Upper lobe of right lung (tissue), 1 donor: ENCODE results near the gene GPR152. TPM values are rescaled to one million over a fixed set of nuclear protein-coding genes. Genes with fewer than 3 reads are reported as not detected.

Experiments
- ATAC-seq: fragments of 200-7000 bp; cut with Tn5 transposase; one replicate; pipeline ENCODE4 v1.9.1; 2020; ENCODE audit warnings: mild to moderate bottlenecking, moderate library complexity
- DNase-seq: peaks from one replicate; pipeline ENCODE4 v3.0.0-alpha.2; 2020
- H3K27ac ChIP-seq: fragments of 200-600 bp; one replicate; pipeline ENCODE4 v1.8.0; 2022
- H3K27me3 ChIP-seq: fragments of 200-600 bp; one replicate; pipeline ENCODE4 v1.8.0; 2022; ENCODE audit warnings: mild to moderate bottlenecking
- H3K36me3 ChIP-seq: fragments of 200-600 bp; one replicate; pipeline ENCODE4 v1.8.0; 2022
- H3K4me1 ChIP-seq: fragments of 200-600 bp; one replicate; pipeline ENCODE4 v1.8.0; 2022
- H3K4me3 ChIP-seq: fragments of 200-600 bp; one replicate; pipeline ENCODE4 v1.8.0; 2022; ENCODE audit warnings: mild to moderate bottlenecking
- H3K9me3 ChIP-seq: fragments of 200-600 bp; one replicate; pipeline ENCODE4 v1.8.0; 2022
- intact Hi-C: fragments of 100-400 bp; cut with DNase I; formaldehyde crosslinking; loops from one replicate; pipeline ENCODE4 v1.11.0; 2022
- total RNA-seq: library from RNA; stranded (reverse); fragmentation: NEBNext Ultra II Directional; extraction: Animal tissue kit (Norgen Biotek cat#: 25700); gene quantifications from one replicate; pipeline ENCODE4 v1.2.1, GENCODE V29; 2021
- TF ChIP-seq, protein P1 (sequence below): fragments of 200-600 bp; IDR thresholded peaks from one replicate; pipeline ENCODE4 v1.8.0; 2022; ENCODE audit warnings: antibody characterized with exemption
- donor health status: DM: no; HTN: yes; CAD: no; lungs with severe emphysema.

GPR152 gene
- total RNA-seq, 1 donor from 2014 or later, result not detected

DNA sequence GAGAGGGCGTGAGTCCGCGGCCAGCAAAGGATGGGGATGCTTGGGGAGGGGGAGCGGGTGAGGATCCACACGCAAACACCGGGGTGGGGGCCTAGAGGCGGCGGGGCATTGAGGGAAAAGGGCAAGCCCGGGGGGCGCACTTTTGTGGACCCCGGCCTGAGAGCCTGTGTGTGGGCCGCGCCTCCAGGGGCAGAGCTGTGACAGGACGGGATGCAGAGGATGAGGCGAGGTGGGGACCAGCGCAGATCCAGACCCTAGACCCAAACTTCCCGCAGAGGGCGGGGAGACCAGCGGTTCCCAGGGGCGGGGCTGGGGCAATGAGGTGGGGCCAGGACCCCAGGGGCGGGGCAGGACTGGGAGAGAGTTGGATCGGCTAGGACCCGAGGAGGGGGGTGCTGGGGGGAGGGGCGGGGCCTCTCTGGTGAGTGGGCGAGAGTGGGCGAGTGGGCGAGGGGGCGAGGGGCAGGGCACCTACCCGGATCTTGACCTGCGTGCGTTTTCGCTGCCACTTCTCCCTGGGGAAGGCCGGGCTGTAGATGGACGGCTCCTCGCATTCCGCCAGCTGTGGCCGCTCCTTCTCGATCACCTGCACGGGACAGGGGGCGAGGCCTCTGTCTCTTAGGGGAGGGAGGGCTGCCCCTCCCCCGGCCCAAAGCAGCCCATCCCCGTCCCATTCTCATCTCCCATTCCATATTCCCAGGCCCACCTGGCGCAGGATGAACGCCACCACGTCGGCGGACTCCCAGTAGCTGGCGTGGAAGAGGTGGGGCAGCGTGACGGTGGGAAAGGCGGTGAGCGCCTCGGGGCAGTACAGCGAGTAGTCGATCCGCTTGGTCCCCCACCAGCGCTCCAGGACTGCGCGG is 42.1 kb upstream of the GPR152 start:
- Histone ChIP-seq H3K36me3 (peaks cover 56% of the 10 kb centered on the region), H3K4me1 (no peaks in the 10 kb centered on the region), H3K27me3 (no peaks in the 10 kb centered on the region), H3K9me3 (no peaks in the 10 kb centered on the region), H3K4me3 (no peak overlapping the region), H3K27ac (no peak overlapping the region)
- TF ChIP-seq, protein P1, sequence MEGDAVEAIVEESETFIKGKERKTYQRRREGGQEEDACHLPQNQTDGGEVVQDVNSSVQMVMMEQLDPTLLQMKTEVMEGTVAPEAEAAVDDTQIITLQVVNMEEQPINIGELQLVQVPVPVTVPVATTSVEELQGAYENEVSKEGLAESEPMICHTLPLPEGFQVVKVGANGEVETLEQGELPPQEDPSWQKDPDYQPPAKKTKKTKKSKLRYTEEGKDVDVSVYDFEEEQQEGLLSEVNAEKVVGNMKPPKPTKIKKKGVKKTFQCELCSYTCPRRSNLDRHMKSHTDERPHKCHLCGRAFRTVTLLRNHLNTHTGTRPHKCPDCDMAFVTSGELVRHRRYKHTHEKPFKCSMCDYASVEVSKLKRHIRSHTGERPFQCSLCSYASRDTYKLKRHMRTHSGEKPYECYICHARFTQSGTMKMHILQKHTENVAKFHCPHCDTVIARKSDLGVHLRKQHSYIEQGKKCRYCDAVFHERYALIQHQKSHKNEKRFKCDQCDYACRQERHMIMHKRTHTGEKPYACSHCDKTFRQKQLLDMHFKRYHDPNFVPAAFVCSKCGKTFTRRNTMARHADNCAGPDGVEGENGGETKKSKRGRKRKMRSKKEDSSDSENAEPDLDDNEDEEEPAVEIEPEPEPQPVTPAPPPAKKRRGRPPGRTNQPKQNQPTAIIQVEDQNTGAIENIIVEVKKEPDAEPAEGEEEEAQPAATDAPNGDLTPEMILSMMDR, result no peak
- ATAC-seq (no peak), DNase-seq (no peak)
- intact Hi-C loops, result no loop called here

DNA sequence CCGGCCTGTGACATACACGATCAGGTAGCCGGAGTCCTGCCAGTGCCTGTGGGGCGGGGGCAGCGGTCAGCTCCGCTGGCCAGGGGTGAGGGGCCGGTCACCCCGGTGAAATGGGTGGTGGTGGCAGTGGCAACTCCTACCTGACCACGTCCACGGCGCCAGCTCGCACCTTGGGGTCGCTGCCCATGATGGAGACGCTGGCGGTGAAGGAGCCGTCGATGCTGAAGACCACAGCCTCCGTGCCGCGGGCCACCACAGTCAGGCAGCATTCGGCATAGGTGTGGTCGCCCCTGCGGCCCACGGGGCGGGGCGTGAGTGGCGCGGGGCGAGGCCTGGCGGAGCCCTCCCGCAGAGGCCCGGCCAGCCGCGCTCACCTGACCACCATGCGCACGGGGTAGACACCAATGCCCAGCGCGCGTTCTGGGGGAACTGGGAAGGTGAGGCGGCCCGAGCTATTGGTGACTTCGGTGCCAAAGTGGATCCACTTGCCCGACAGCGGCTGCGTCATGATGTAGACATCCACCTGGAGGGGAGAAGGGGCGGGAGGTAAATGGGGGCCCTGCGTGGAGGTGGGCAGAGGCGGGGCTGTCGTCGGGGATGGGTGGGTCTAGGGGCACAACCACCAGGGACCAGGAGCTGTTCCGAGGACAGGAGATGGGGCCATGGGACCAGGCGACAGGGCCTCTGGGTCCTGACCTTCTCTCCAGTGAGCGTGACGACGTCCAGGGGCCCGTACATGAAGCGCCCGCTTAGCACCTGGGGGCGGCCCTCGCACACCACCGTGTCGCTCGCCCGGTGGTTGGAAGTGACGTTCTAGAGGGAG is 41.2 kb upstream of the GPR152 start:
- TF ChIP-seq, protein P1, result no peak
- intact Hi-C loops, result no loop called here
- H3K4me1 ChIP-seq, result no peaks in the 10 kb centered on the region
- ATAC-seq, result no peak
- no peak overlapping the region for H3K4me3 ChIP-seq
- H3K9me3 ChIP-seq, result no peaks in the 10 kb centered on the region
- no peak overlapping the region for H3K27ac ChIP-seq
- peaks cover 62% of the 10 kb centered on the region for H3K36me3 ChIP-seq
- H3K27me3 ChIP-seq, result no peaks in the 10 kb centered on the region
- DNase-seq, result no peak

DNA sequence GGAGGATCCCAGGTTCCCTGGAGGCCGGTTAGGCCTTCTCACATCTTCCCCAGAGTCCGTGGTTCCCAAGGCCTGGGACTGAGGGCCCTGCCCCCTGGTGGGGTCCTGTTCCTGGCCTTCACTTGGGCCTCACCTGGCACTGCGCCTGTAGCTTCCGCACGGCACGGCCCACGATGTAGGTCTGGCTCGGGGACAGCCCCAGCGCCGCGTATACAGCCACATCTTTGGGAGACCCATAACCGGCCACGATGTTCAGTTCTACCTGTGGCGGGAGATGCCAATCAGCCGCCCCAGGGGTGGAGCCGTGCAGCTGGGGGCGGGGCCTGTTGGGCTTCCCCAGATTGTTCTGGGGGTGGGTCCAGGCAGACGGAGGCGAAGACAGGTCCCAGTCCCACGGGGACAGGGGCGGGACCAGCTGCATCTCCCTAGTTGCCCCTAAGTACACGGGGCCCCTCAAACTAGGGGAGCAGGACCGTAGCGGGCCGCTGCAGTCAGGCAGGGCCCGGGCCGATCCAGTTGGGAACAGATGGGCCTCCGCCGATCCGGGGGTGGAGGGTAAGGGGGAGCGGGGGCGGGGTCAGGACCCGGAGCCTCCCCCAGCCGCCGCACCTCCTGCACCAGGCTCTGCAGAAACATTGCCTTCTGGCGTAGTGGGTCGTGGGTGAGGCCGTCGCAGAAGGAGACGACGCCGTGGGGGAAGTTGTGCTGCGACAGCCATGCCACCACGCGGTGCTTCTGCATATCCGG is 40.4 kb upstream of the GPR152 start:
- Histone ChIP-seq H3K4me3 (no peak overlapping the region), H3K27ac (no peak overlapping the region), H3K9me3 (no peaks in the 10 kb centered on the region), H3K36me3 (peaks cover 65% of the 10 kb centered on the region), H3K27me3 (no peaks in the 10 kb centered on the region), H3K4me1 (no peaks in the 10 kb centered on the region)
- DNase-seq, result no peak
- intact Hi-C loops, result no loop called here
- ATAC-seq, result no peak
- TF ChIP-seq, protein P1, result no peak

DNA sequence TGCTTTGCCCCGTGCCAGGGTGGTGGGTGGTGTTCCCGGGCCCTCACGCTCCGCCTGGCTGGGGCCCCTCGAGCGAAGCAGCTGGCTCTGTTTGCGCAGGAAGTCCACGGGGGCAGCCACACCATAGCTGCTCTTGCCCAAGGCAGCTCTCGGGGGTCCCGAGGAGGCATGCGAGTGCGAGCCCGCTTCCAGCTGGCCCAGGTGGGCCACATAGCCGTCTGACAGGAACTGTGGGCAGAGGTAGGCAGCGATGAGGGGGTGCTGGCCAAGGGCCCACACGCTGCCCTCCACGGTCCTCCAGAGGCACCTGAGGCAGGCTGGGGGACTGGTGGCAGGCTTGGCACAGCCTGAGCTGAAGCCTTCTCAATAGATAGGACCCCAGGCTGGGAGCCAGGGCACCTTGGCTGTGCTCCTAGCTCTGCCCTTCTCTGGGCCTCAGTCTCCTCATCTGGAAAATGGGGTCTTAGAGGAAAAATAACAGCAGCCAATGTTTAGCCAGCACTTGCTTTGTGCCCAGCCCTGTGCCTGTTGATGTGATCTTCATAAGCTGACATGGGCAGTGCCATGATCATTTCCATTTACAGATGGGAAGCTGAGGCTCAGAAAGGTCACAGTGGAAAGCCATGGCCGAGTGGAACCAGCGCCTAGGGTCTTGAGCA is 39.7 kb upstream of the GPR152 start:
- no peak overlapping the region for H3K4me3 ChIP-seq
- H3K9me3 ChIP-seq, result no peaks in the 10 kb centered on the region
- H3K27ac ChIP-seq, result no peak overlapping the region
- H3K4me1 ChIP-seq, result no peaks in the 10 kb centered on the region
- no peaks in the 10 kb centered on the region for H3K27me3 ChIP-seq
- DNase-seq (no peak), ATAC-seq (no peak)
- H3K36me3 ChIP-seq, result peaks cover 68% of the 10 kb centered on the region
- TF ChIP-seq, protein P1, result no peak
- intact Hi-C loops, result no loop called here
